H1 (cell line): ENCODE data around the gene TMTC4. TPM values are rescaled to one million over a fixed set of nuclear protein-coding genes. Genes with fewer than 3 reads are reported as not detected.

Experiments
- CTCF ChIA-PET: fragments of 300-600 bp; sonication (Branson Sonifier 250); formaldehyde crosslinking; loops from one replicate; lab custom pipeline; 2021; ENCODE audit not compliant: partially characterized antibody; lab: Charles Lee
- POLR2A ChIA-PET: fragments of 300-600 bp; sonication (Branson Sonifier 250); formaldehyde crosslinking; loops from one replicate; lab custom pipeline; 2021; ENCODE audit warnings: inconsistent platforms; ENCODE audit not compliant: partially characterized antibody; lab: Charles Lee
- DNase-seq, 2 experiments: peaks; one replicate each; pipeline versions ENCODE4 v3.0.0 to v3.0.0-alpha.2; 2010 to 2022; ENCODE audit warnings: low spot score in 2 of 2, low read depth in 1 of 2, mixed read lengths in 1 of 2
- FAIRE-seq: peaks from 2 replicates; lab custom pipeline; 2011; peaks lifted over from hg19 to GRCh38; lab: Jason Lieb, UNC
- H2AFZ ChIP-seq: 2 replicates; pipeline ENCODE4 v1.8.1; 2012; ENCODE audit warnings: low read length, inconsistent platforms
- H2AK5ac ChIP-seq: 2 replicates; pipeline ENCODE4 v1.6.1; 2013; ENCODE audit warnings: low read depth, low read length
- H2BK120ac ChIP-seq: replicated peaks from 2 replicates; pipeline ENCODE3; 2013; ENCODE audit warnings: low read depth, low read length, inconsistent platforms
- H2BK12ac ChIP-seq: 2 replicates; pipeline ENCODE4 v1.6.1; 2013; ENCODE audit warnings: low read depth, low read length
- H2BK15ac ChIP-seq: 2 replicates; pipeline ENCODE4 v1.6.1; 2013; ENCODE audit warnings: low read length
- H2BK20ac ChIP-seq: 2 replicates; pipeline ENCODE4 v1.6.1; 2013; ENCODE audit warnings: low read length
- H2BK5ac ChIP-seq: 2 replicates; pipeline ENCODE4 v1.6.1; 2013; ENCODE audit warnings: low read depth, low read length
- H3K14ac ChIP-seq: 2 replicates; pipeline ENCODE4 v1.6.1; 2013; ENCODE audit warnings: inconsistent platforms; ENCODE audit not compliant: insufficient read length
- H3K18ac ChIP-seq: 2 replicates; pipeline ENCODE4 v1.6.1; 2013; ENCODE audit warnings: low read length; ENCODE audit errors: extremely low read depth
- H3K23ac ChIP-seq: 2 replicates; pipeline ENCODE4 v1.6.1; 2013; ENCODE audit warnings: inconsistent platforms; ENCODE audit not compliant: insufficient read length
- H3K23me2 ChIP-seq: 2 replicates; pipeline ENCODE4 v1.6.1; 2013; ENCODE audit warnings: low read depth, low read length
- H3K27ac ChIP-seq: 2 replicates; pipeline ENCODE4 v1.6.1; 2011; ENCODE audit warnings: low read depth, low read length, inconsistent platforms
- H3K27me3 ChIP-seq, 4 experiments: replicated peaks in 1 of 4; 1 replicate in 1 of 4; 2 replicates in 3 of 4; pipeline versions ENCODE4 v1.6.1 to v1.8.1; 2011 to 2013; ENCODE audit warnings: low read length in 3 of 4, mild to moderate bottlenecking in 3 of 4, inconsistent platforms in 2 of 4, mixed read lengths in 2 of 4, moderate library complexity in 1 of 4; ENCODE audit not compliant: control insufficient read depth in 3 of 4, insufficient read depth in 3 of 4; ENCODE audit errors: extremely low read depth in 1 of 4
- H3K36me3 ChIP-seq, 4 experiments: 2 replicates each; pipeline versions ENCODE4 v1.6.1 to v1.8.1; 2011 to 2013; ENCODE audit warnings: mild to moderate bottlenecking in 4 of 4, low read length in 3 of 4, moderate library complexity in 2 of 4, control low read depth in 1 of 4, inconsistent platforms in 1 of 4; ENCODE audit not compliant: insufficient read depth in 4 of 4, control insufficient read depth in 2 of 4
- H3K4ac ChIP-seq: replicated peaks from 2 replicates; pipeline ENCODE3; 2013; ENCODE audit warnings: low read length, low read depth, mixed read lengths, inconsistent platforms; ENCODE audit not compliant: insufficient read length
- H3K4me1 ChIP-seq, 4 experiments: replicated peaks in 1 of 4; 1 replicate in 1 of 4; 2 replicates in 3 of 4; pipeline versions ENCODE4 v1.6.1 to v1.8.1; 2011 to 2013; ENCODE audit warnings: low read length in 3 of 4, inconsistent platforms in 2 of 4, mixed read lengths in 1 of 4; ENCODE audit not compliant: insufficient read depth in 4 of 4, control insufficient read depth in 3 of 4
- H3K4me2 ChIP-seq, 2 experiments: 2 replicates each; pipeline versions ENCODE4 v1.6.1 to v1.8.1; 2011 to 2013; ENCODE audit warnings: low read depth in 2 of 2, low read length in 2 of 2, control low read depth in 1 of 2, inconsistent platforms in 1 of 2, mild to moderate bottlenecking in 1 of 2; ENCODE audit not compliant: insufficient read depth in 1 of 2
- H3K4me3 ChIP-seq, 4 experiments: fragments of 200-600, 300-600 bp in 1 of 4; sonication (generic), shearing (Covaris generic), sonication (Bioruptor Twin) in 1 of 4; 2 replicates each; pipeline versions ENCODE4 v1.5.1 to v1.8.1; 2011 to 2016; ENCODE audit warnings: low read length in 4 of 4, low read depth in 3 of 4, control low read depth in 2 of 4, inconsistent platforms in 2 of 4, mild to moderate bottlenecking in 2 of 4, mixed read lengths in 1 of 4, moderate library complexity in 1 of 4; ENCODE audit not compliant: insufficient read depth in 2 of 4; ENCODE audit errors: extremely low read depth in 1 of 4
- H3K56ac ChIP-seq: replicated peaks from 2 replicates; pipeline ENCODE3; 2013; ENCODE audit warnings: low read depth, mild to moderate bottlenecking, mixed read lengths, low read length, inconsistent platforms; ENCODE audit not compliant: insufficient read length
- H3K79me1 ChIP-seq: 2 replicates; pipeline ENCODE4 v1.6.1; 2013; ENCODE audit warnings: low read depth, low read length, control low read depth
- H3K79me2 ChIP-seq, 2 experiments: 2 replicates each; pipeline versions ENCODE4 v1.6.1 to v1.8.1; 2012 to 2013; ENCODE audit warnings: low read length in 2 of 2, mild to moderate bottlenecking in 2 of 2, inconsistent platforms in 1 of 2; ENCODE audit not compliant: insufficient read depth in 2 of 2, control insufficient read depth in 1 of 2
- H3K9ac ChIP-seq, 4 experiments: replicated peaks in 1 of 4; 1 replicate in 1 of 4; 2 replicates in 3 of 4; pipeline versions ENCODE4 v1.6.1 to v1.8.1; 2011 to 2013; ENCODE audit warnings: low read depth in 3 of 4, low read length in 3 of 4, control low read depth in 2 of 4, mild to moderate bottlenecking in 2 of 4, moderate library complexity in 2 of 4, inconsistent platforms in 1 of 4; ENCODE audit errors: extremely low read depth in 1 of 4
- H3K9me3 ChIP-seq, 2 experiments: 2 replicates each; pipeline versions ENCODE4 v1.6.1 to v1.8.1; 2012 to 2013; ENCODE audit warnings: mild to moderate bottlenecking in 2 of 2, moderate library complexity in 2 of 2, control low read depth in 1 of 2, inconsistent platforms in 1 of 2, low read depth in 1 of 2, low read length in 1 of 2, mixed read lengths in 1 of 2; ENCODE audit not compliant: insufficient read depth in 2 of 2
- H4K20me1 ChIP-seq, 2 experiments: replicated peaks in 1 of 2; 2 replicates each; pipeline versions ENCODE3 to v1.8.1; 2011 to 2013; ENCODE audit warnings: inconsistent platforms in 2 of 2, low read length in 2 of 2, mild to moderate bottlenecking in 1 of 2; ENCODE audit not compliant: insufficient read depth in 2 of 2, control insufficient read depth in 1 of 2
- H4K5ac ChIP-seq: 2 replicates; pipeline ENCODE4 v1.6.1; 2013; ENCODE audit warnings: low read length, low read depth, mixed read lengths, inconsistent platforms; ENCODE audit not compliant: insufficient read length
- H4K8ac ChIP-seq: 2 replicates; pipeline ENCODE4 v1.8.0; 2013; ENCODE audit warnings: mild to moderate bottlenecking, moderate library complexity, low read length, inconsistent platforms; ENCODE audit not compliant: insufficient read depth; ENCODE audit errors: extremely low read depth
- H4K91ac ChIP-seq: replicated peaks from 2 replicates; pipeline ENCODE3; 2013; ENCODE audit warnings: low read length, mixed read lengths, inconsistent platforms; ENCODE audit not compliant: insufficient read length
- ATF3 ChIP-seq: IDR thresholded peaks from 2 replicates; pipeline ENCODE4 v1.6.1; 2011; ENCODE audit warnings: low read depth, mild to moderate bottlenecking, low read length; ENCODE audit not compliant: insufficient read depth
- CTCF ChIP-seq, 3 experiments: IDR thresholded peaks; 1 replicate in 2 of 3; 2 replicates in 1 of 3; pipeline versions ENCODE4 v1.5.1 to v1.6.1; 2011; ENCODE audit warnings: low read length in 3 of 3, mild to moderate bottlenecking in 3 of 3, inconsistent platforms in 2 of 3, low read depth in 1 of 3, moderate library complexity in 1 of 3; ENCODE audit not compliant: insufficient read depth in 1 of 3; ENCODE audit errors: control extremely low read depth in 1 of 3
- GABPA ChIP-seq: IDR thresholded peaks from 2 replicates; pipeline ENCODE4 v1.6.1; 2011; ENCODE audit warnings: mild to moderate bottlenecking, low read length, moderate library complexity, borderline replicate concordance; ENCODE audit not compliant: insufficient read depth
- POLR2A ChIP-seq, 2 experiments: IDR thresholded peaks; 1 replicate in 1 of 2; 2 replicates in 1 of 2; pipeline ENCODE4 v1.6.1; 2011; ENCODE audit warnings: low read depth in 2 of 2, low read length in 2 of 2, mild to moderate bottlenecking in 2 of 2; ENCODE audit errors: control extremely low read depth in 1 of 2
- RXRA ChIP-seq: IDR thresholded peaks from 2 replicates; pipeline ENCODE4 v1.6.1; 2011; ENCODE audit warnings: low read depth, mild to moderate bottlenecking, low read length, moderate library complexity; ENCODE audit not compliant: insufficient read depth
- TAF7 ChIP-seq: optimal IDR thresholded peaks from 2 replicates; pipeline ENCODE3; 2011; ENCODE audit warnings: low read depth, mild to moderate bottlenecking, inconsistent platforms, low read length, moderate library complexity, borderline replicate concordance
- YY1 ChIP-seq: IDR thresholded peaks from 2 replicates; pipeline ENCODE4 v1.6.1; 2011; ENCODE audit warnings: low read depth, mild to moderate bottlenecking, low read length
- WGBS, 2 experiments: shearing (Covaris generic) in 1 of 2; methylation state at CpG; one replicate each; pipeline versions ENCODE4 v1.1.6 to v1.1.7; 2013 to 2015; ENCODE audit warnings: low lambda C conversion rate in 2 of 2, mixed read lengths in 2 of 2, inconsistent platforms in 1 of 2, low coverage in 1 of 2, missing lambda C conversion rate in 1 of 2; ENCODE audit not compliant: insufficient replicate concordance in 2 of 2, insufficient coverage in 1 of 2, insufficient read length in 1 of 2; ENCODE audit errors: extremely low coverage in 1 of 2, missing lambda C conversion rate in 1 of 2; 5-methylcytosine and 5-hydroxymethylcytosine counted together
- polyA plus RNA-seq, 7 experiments: library from polyadenylated mRNA; depleted of rRNA in 3 of 7; stranded (reverse) in 5 of 7; unstranded in 2 of 7; fragments of >200 nt in 5 of 7; fragments of 200-250 nt in 2 of 7; gene quantifications; 1 replicate in 5 of 7; 2 replicates in 1 of 7; 4 replicates in 1 of 7; pipeline versions ENCODE4 v1.2.1 to v1.2.3, GENCODE V29; 2011 to 2013; ENCODE audit warnings: missing spikeins in 2 of 7, mixed read lengths in 2 of 7
- total RNA-seq: library from RNA; stranded (reverse); fragmentation: NEBNext Ultra II Directional; extraction: Animal tissue kit (Norgen Biotek cat#: 25700); gene quantifications from 2 replicates; pipeline ENCODE4 v1.2.1, GENCODE V29; 2021

TMTC4 gene
- total and polyA plus RNA-seq, 2 of the 8 experiments (the other 6 are each of a cell fraction or from before 2014, with no cell fraction given), result 26.3 to 42.6 TPM

GRCh38 chr13:100588331-100589177, 86.0 kb downstream of the TMTC4 start, which contains the start of gene GGACT:
GGACT (minus strand) TSS chr13:100588789; CDS start chr13:100532591, 56,198 bp downstream.
- peak within 1 kb of the TSS; percentile 80 for H4K8ac ChIP-seq
- H4K5ac ChIP-seq, result peak within 1 kb of the TSS; percentile 34
- H3K14ac ChIP-seq, result no peak within 1 kb of the TSS
- 28% methylated on average over 39 of the region's 82 CpGs; no CpG with 5 or more reads in 1 of the 2 experiments for WGBS, 2 experiments
- H4K91ac ChIP-seq, result peak within 1 kb of the TSS; percentile 96
- peak within 1 kb of the TSS; percentile 35; the same call in 1 of the 2 replicates for H2BK5ac ChIP-seq
- H2BK120ac ChIP-seq, result no peak within 1 kb of the TSS
- no peaks in the 10 kb centered on the region; a peak in 1 of 8 replicates for H3K36me3 ChIP-seq
- H2BK12ac ChIP-seq, result peak within 1 kb of the TSS; percentile 87; the same call in 1 of the 2 replicates
- peak within 1 kb of the TSS; percentile 68 for H3K18ac ChIP-seq
- H3K79me1 ChIP-seq, result no peaks in the 10 kb centered on the region
- peak within 1 kb of the TSS; percentile 58 to 73 (median 62) for H3K9ac ChIP-seq
- H3K4me1 ChIP-seq, result peaks cover 0 to 2% (median 0%) of the 10 kb centered on the region in 4 experiments; a peak in 1 of 7 replicates
- H2AFZ ChIP-seq, result peak within 1 kb of the TSS; percentile 97
- H3K79me2 ChIP-seq, result no peaks in the 10 kb centered on the region
- H4K20me1 ChIP-seq, result no peaks in the 10 kb centered on the region
- H2BK20ac ChIP-seq, result peak within 1 kb of the TSS; percentile 86; the same call in 1 of the 2 replicates
- no peaks in the 10 kb centered on the region for H3K9me3 ChIP-seq
- no peak within 1 kb of the TSS for H3K27ac ChIP-seq
- H2AK5ac ChIP-seq, result no peak within 1 kb of the TSS
- peaks cover 1% of the 10 kb centered on the region; the same call in 1 of the 2 replicates for H3K23me2 ChIP-seq
- peak within 1 kb of the TSS; percentile 66 to 87 for H3K4me2 ChIP-seq
- POLR2A ChIA-PET, result interaction anchor here (1.0 kb wide), 1 partner anchor 13 kb away, joined by 3 read pairs; no protein-coding TSS in a partner anchor
- peak within 1 kb of the TSS; percentile 71 for H3K4ac ChIP-seq
- CTCF ChIA-PET, result interaction anchor here (0.7 to 11.7 kb wide), 15 partner anchors 9 to 75 kb away, joined by 3 to 128 read pairs (median 3); no protein-coding TSS in a partner anchor
- DNase-seq (peak; percentile 43 to 93), FAIRE-seq (no peak)
- no peak within 1 kb of the TSS for H3K23ac ChIP-seq
- peaks cover 0 to 6% (median 6%) of the 10 kb centered on the region in 4 experiments; a peak in 6 of 7 replicates for H3K27me3 ChIP-seq
- peak within 1 kb of the TSS; percentile 48 to 83 (median 62) for H3K4me3 ChIP-seq
- H2BK15ac ChIP-seq, result peak within 1 kb of the TSS; percentile 99
- no peak within 1 kb of the TSS for H3K56ac ChIP-seq
- TF ChIP-seq GABPA, result 0 out of 2 replicates have a peak, but pooled peaks have one; percentile 12
- peak; percentile 6; the same call in 1 of the 2 replicates for TF ChIP-seq YY1
- peak in 1 of 2 experiments; percentile 61; a peak in 1 of 3 replicates for TF ChIP-seq POLR2A (IDR thresholded peaks at IDR 0.05; ENCODE audit: control extremely low read depth in 1 of 2, low read depth in 2 of 2, low read length in 2 of 2)
- TF ChIP-seq ATF3, result peak; percentile 43; the same call in 1 of the 2 replicates
- TF ChIP-seq TAF7, result peak; percentile 41
- peak; percentile 76 to 93 (median 87) for TF ChIP-seq CTCF (IDR thresholded peaks at IDR 0.05; ENCODE audit: control extremely low read depth in 1 of 3, insufficient read depth in 1 of 3, low read depth in 1 of 3, low read length in 3 of 3)
- TF ChIP-seq RXRA, result no peak
